Peyer's patch (tissue), 4 donors: ENCODE measurements around the gene PDZD8. TPM values are rescaled to one million over a fixed set of nuclear protein-coding genes. Genes with fewer than 3 reads are reported as not detected.

Source experiments
- DNase-seq, 3 donors: peaks; one replicate each; pipeline ENCODE4 v3.0.0-alpha.2; 2017 to 2019
- H3K27ac ChIP-seq, 4 donors: fragments of 200-600 bp; sonication (generic); one replicate each; pipeline ENCODE4 v1.5.1; 2016 to 2019
- H3K27me3 ChIP-seq, 2 donors: fragments of 200-600 bp; sonication (generic); one replicate each; pipeline ENCODE4 v1.5.1; 2019
- H3K36me3 ChIP-seq, 3 donors: fragments of 200-600 bp; sonication (generic); one replicate each; pipeline ENCODE4 v1.5.1; 2016 to 2019
- H3K4me1 ChIP-seq, 4 donors: fragments of 200-600 bp; sonication (generic); one replicate each; pipeline ENCODE4 v1.5.1; 2016 to 2019
- H3K4me3 ChIP-seq, 4 donors: fragments of 200-600 bp; sonication (generic); 1 replicate in 3 of 4; 2 replicates in 1 of 4; pipeline ENCODE4 v1.5.1; 2016 to 2019; ENCODE audit warnings: mild to moderate bottlenecking in 1 of 4
- H3K9me3 ChIP-seq, 4 donors: fragments of 200-600 bp; sonication (generic); one replicate each; pipeline ENCODE4 v1.5.1; 2016 to 2019; ENCODE audit warnings: mild to moderate bottlenecking in 1 of 4
- CTCF ChIP-seq, 6 experiments: fragments of 450-650 bp in 4 of 6; fragments of 200-600 bp in 2 of 6; sonication (generic) in 1 of 6; IDR thresholded peaks; one replicate each; pipeline ENCODE4 v1.5.1; 2017 to 2019; ENCODE audit warnings: antibody characterized with exemption in 6 of 6, mild to moderate bottlenecking in 3 of 6, moderate library complexity in 1 of 6
- POLR2A ChIP-seq, 2 donors: fragments of 450-650 bp; IDR thresholded peaks; one replicate each; pipeline ENCODE4 v1.5.1; 2017; ENCODE audit warnings: antibody characterized with exemption in 2 of 2, mild to moderate bottlenecking in 2 of 2, moderate library complexity in 2 of 2
- total RNA-seq, 4 donors: library from RNA; depleted of rRNA; stranded (reverse); fragments of >200 nt; gene quantifications; one replicate each; pipeline ENCODE4 v1.1.0, GENCODE V29; 2016

PDZD8 gene
- total RNA-seq, 4 donors from 2014 or later = 50.3 to 91.4 (median 72.0) TPM

- H3K4me1 ChIP-seq = no peaks in the 10 kb centered on the region
- H3K27me3 ChIP-seq = no peaks in the 10 kb centered on the region
- H3K36me3 ChIP-seq = no peaks in the 10 kb centered on the region
- H3K27ac ChIP-seq = no peak overlapping the region
- TF ChIP-seq POLR2A (IDR thresholded peaks at IDR 0.05) = no peak
- no peak for TF ChIP-seq CTCF (IDR thresholded peaks at IDR 0.05)
- H3K4me3 ChIP-seq = no peak overlapping the region
- no peaks in the 10 kb centered on the region for H3K9me3 ChIP-seq
- DNase-seq = no peak
Measured at GRCh38 chr10:117262903-117263293, 112.3 kb downstream of the PDZD8 start.

GRCh38 chr10:117262291-117262902 is 112.8 kb downstream of the PDZD8 start:
- Histone ChIP-seq H3K27me3 (no peaks in the 10 kb centered on the region), H3K4me1 (no peaks in the 10 kb centered on the region), H3K27ac (no peak overlapping the region), H3K36me3 (no peaks in the 10 kb centered on the region), H3K4me3 (no peak overlapping the region), H3K9me3 (no peaks in the 10 kb centered on the region)
- TF ChIP-seq POLR2A (IDR thresholded peaks at IDR 0.05) = no peak
- no peak for TF ChIP-seq CTCF (IDR thresholded peaks at IDR 0.05)
- DNase-seq = no peak

- Histone ChIP-seq H3K4me1 (no peaks in the 10 kb centered on the region), H3K36me3 (no peaks in the 10 kb centered on the region), H3K9me3 (no peaks in the 10 kb centered on the region), H3K27ac (no peak overlapping the region), H3K27me3 (no peaks in the 10 kb centered on the region), H3K4me3 (no peak overlapping the region)
- TF ChIP-seq POLR2A (IDR thresholded peaks at IDR 0.05) (no peak), CTCF (IDR thresholded peaks at IDR 0.05) (no peak)
- DNase-seq = no peak
Measured at GRCh38 chr10:117261501-117261900, 113.7 kb downstream of the PDZD8 start.

- H3K36me3 ChIP-seq = no peaks in the 10 kb centered on the region
- no peak for DNase-seq
- no peak overlapping the region for H3K27ac ChIP-seq
- H3K9me3 ChIP-seq = no peaks in the 10 kb centered on the region
- TF ChIP-seq POLR2A (IDR thresholded peaks at IDR 0.05) = no peak
- no peak for TF ChIP-seq CTCF (IDR thresholded peaks at IDR 0.05)
- no peaks in the 10 kb centered on the region for H3K4me1 ChIP-seq
- no peaks in the 10 kb centered on the region for H3K27me3 ChIP-seq
- H3K4me3 ChIP-seq = no peak overlapping the region
Measured at GRCh38 chr10:117260084-117260483, 115.2 kb downstream of the PDZD8 start.

- no peaks in the 10 kb centered on the region for H3K9me3 ChIP-seq
- no peaks in the 10 kb centered on the region for H3K4me1 ChIP-seq
- no peaks in the 10 kb centered on the region for H3K27me3 ChIP-seq
Measured at GRCh38 chr10:117259279-117259678, 116.0 kb downstream of the PDZD8 start.

More at GRCh38 chr10:117259279-117259678, 116.0 kb downstream of the PDZD8 start:
- no peak for TF ChIP-seq CTCF (IDR thresholded peaks at IDR 0.05)
- no peak for TF ChIP-seq POLR2A (IDR thresholded peaks at IDR 0.05)
- DNase-seq = no peak
- H3K27ac ChIP-seq = no peak overlapping the region
- H3K4me3 ChIP-seq = no peak overlapping the region
- no peaks in the 10 kb centered on the region for H3K36me3 ChIP-seq
